ENCODE measurements around the gene BANP.
"Not testable (repeated sequence)": the region's sequence is repeated elsewhere in the genome, so short reads cannot be mapped to it uniquely, and the experiment has no call there.

The BANP gene

DNA sequence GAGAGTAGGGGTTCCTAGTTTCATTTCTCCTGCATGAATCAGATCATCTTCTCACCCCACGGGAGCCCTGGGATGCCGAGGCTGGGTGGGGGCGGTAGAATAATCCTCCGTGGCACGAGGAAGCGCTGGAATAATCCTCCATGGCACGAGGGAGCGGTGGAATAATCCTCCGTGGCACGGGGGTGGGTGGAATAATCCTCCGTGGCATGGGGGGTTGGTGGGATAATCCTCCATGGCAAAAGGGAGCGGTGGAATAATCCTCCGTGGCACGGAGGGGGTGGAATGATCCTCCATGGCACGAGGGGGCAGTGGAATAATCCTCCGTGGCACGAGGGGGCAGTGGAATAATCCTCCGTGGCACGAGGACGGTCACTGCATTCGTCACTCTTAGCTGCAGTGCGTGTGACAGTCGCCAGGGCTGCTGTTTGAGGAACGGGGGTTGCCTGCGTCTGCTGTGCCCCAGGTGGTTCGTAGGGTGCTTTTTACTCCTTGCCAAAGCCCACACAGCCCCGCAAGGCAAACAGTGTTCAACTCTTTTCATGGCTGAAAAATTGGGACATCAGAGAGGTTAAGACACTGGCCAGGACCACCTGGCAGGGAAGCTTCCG is 152.5 kb downstream of the BANP start:
- DNase-seq (ENCODE audit: low read depth in 2 of 2), result no peak

DNA sequence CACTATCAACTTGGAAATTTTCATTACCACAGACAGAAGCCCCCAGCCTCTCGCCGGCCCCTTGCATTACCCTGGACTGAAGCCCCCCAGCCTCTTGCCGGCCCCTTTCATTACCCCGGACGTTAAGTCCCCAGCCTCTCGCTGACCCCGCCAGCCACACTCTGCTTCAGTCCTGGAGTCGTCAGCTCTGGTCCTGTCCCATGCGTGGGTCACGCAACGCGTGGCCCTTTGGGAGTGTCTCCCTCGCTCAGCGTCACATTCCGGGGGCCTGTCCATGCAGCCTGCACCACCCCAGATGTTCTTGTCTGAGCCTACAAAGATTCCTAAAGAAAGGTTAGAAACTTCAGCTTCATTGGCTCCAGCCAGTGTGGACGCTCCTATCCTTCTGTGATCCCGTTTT is 153.1 kb downstream of the BANP start:
- not testable (repeated sequence) for DNase-seq (ENCODE audit: low read depth in 2 of 2)

DNA sequence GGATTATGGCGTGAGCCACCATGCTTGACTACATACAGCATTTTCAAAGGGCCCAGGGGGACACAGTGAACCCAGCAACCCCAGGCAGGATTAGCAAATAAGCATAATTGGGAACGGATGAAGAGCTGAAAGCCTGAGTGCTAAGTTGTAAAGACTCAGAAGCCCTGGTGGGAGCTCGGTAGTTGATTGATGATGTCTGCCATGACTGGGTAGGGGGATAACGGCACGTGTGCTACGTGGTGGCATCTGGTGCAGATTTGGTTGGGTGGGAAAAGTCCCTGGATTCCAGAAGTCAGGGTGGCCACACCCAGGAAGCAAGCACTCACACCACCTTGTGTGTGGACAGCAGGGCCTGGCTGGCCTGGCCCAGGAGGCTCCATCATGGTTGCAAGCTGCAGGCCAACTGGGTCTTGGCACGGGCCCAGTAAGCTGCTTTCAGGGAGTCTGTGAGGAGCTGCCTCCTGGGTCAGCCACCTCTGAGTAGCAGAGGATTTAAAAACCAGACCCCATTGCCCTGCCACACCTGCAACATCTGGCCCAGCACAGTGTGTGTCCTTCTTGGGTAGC is 154.4 kb downstream of the BANP start:
- DNase-seq (ENCODE audit: low read depth in 2 of 2), result not testable (repeated sequence)

DNA sequence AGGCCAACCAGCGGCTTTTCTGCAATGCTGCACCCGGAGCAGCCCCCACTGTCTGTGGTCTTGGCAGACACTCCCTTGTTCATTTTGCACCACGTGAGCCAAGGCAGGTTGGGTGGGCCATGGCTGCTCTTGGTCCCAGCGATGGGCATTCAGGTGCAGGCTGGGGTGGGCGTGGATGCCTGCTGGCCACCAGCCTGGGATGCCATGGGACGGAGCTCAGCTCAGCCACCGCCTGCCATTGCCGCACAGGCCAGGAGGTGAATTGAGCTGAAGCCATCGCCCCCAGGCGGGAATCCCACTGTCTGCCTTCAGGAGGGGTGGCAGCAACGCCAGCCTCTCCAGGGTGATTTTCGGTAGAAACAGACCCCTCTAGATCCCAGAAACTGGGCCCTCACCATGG is 155.3 kb downstream of the BANP start:
- not testable (repeated sequence) for DNase-seq (ENCODE audit: low read depth in 2 of 2)

DNA sequence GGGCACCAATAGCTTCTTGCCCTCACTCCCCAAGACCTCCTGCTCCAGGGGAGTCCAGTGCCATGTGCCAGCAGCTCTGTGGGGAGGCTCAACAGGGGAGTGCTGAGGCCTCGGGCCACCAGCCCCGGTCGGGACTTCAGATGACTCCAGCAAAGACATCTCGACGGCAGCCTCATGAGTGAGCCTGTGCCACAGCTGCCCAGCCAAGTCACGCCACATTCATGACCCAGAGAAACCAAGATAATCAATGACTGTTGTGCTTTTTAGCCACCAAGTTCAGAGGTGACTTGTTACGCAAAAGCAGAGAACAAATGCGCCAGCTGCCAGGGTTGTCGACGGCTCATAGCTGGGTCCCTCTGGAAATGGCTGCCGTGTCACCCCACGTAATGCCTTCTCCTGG is 157.5 kb downstream of the BANP start:
- no peak for DNase-seq (ENCODE audit: low read depth in 2 of 2)

DNA sequence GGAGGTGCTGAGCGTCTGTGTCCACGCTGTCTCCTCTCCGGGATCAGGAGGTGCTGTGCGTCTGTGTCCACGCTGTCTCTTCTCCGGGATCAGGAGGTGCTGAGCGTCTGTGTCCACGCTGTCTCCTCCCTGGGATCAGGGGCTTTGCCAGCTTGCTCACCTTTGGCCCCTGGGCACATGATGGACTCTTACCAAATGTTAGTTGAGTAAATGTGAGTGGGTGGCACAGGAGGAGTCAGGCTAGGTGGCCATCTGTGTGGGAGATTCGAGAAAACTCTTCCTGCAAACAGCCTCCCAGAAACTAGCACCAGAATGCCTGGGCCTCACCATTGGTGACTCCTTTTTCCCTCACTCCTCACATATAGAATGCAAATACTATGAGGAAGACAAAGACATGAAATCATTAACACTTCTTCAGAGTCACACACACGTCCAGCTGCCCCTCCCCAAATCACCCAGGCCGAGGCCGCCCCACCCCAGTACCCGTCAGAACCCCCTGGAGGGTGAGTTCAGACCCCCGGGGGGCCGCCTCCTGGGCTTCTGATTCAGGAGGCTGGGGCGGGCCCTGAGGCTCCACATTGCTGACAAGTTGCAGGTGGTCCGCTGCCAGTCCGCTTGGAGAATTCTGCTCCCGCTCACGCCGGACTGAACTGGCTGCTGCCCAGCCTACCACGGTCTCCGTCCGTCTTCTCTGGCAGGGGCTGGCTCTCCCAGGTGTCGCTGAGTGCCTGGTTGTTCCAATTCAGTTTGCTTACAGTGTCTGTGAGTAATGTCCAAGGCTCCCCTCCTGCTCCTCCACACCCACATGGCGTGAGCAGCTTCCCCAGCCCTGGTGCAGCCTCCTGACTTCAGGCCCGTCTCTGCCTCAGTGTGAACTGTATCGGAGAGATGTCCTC is 158.7 kb downstream of the BANP start:
- not testable (repeated sequence) for DNase-seq (ENCODE audit: low read depth in 2 of 2)

DNA sequence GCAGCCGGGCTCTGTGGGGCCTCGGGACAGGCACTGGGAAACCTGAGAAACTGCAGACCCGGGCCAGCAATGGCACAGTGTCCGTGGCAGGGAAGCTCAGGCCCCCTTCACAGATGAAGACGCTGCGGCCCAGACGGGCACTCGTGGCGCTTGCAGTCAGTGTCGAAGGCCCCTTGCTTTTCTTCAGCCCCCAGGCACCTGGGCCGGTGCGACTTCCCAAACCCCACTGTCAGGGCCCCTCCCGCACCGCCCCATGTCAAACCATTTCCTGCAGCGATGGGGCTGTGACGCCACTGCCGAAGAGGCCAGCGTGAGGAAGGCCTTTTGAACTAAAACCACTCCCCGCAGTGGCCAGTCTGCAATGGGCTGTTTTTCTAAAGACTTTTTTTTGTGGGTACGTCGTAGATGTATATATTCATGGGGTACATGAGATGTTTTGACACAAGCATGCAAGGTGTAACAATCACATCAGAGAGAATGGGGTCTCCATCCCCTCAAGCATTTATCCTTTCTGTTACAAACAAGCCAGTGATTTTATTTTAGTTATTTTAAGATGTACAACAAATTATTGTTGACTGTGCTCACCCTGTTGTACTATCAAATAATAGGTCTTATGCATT is 159.8 kb downstream of the BANP start:
- DNase-seq (ENCODE audit: low read depth in 2 of 2), result not testable (repeated sequence)

DNA sequence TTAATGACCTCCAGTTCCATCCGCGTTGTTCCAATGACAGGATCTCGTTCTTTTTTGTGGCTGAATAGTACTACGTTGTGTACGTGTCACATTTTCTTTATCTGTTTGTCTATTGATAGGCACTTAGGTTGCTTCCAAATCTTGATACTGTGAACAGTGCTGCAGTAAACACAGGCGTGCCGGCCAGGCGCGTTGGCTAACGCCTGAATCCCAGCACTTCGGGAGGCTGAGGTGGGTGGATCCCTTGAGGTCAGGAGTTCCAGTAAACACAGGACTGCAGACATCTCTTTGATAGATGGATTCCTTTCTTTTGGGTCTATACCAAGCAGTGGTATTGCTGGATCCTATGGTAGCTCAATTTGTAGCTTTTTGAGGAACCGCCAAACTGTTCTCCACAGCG is 160.7 kb downstream of the BANP start:
- DNase-seq (ENCODE audit: low read depth in 2 of 2), result not testable (repeated sequence)

DNA sequence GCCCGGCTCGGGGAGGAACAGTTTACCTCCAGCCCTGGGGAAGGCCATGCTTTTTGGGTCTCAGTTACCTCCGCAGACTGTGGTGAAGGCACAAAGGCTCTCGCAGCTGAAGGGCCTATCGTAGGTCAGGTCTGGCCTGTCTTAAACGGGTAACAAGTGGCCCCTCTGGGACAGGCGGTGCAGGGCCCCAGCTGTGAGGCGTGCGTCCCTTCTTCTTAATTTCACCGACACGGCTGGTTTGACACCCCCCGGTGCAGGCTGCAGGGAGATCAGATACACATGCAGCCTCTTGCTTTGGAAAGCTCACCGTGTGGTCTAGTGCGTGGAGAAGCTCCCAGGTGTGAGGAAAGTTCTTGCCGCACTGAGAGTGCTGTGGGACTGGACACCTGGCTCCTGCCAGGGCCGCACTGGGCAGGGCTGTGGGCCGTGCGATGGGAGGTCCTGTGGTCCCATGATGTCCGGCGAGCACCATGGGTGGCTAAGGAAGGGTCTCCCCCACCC is 162.4 kb downstream of the BANP start:
- no peak for DNase-seq (ENCODE audit: low read depth in 2 of 2)

DNA sequence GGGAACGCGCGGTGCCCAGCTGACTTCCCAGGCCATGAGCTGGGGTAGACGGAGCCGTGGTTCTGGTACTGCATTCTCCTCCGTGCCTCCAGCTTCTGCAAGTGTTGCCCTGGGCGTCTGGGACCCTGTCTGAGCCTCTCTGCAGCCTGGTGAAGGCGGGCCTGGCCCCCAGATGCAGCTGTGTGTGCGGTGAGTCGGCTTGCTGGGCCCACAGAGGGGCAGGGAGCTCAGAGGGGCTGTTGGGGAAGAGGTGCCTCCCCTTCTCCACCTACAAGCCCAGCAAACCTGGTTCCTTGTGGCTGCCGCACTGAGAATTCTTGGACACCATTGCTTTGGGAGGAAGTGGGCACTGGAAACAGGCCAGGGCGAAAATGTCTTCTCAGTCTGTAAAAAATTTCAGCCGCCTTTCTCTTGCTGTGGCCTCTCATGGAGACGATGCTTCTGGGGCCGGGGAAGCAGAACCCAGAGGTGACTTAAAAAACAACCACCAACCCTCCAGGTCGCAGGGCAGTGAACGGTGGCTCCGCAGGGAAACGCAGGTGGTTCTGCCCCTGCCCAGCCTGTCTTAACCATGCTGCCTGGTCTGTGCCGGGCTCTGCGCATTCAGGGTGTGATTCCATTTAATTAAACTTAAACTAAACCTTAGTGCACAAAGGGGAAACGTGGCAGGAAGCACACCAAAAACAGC is 163.5 kb downstream of the BANP start:
- not testable (repeated sequence) for DNase-seq (ENCODE audit: low read depth in 2 of 2)

DNA sequence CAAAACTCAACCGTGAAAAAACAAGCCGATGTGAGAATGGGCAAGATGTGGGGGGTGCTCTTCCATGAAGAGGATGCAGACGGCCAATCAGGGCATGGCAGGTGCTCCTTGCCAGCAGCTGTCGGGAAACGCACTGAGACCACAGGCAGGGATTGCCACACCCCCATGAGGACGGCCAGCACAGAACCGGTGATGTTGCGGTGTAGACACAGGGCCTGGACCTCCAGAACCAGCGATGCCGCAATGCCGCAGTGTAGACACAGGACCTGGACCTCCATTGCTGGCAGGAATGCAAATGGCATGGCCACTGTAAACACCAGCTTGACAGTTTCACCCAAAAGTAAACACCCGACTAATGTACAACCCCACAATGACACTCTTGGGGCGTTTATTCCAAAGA is 164.9 kb downstream of the BANP start:
- DNase-seq (ENCODE audit: low read depth in 2 of 2), result no peak

DNA sequence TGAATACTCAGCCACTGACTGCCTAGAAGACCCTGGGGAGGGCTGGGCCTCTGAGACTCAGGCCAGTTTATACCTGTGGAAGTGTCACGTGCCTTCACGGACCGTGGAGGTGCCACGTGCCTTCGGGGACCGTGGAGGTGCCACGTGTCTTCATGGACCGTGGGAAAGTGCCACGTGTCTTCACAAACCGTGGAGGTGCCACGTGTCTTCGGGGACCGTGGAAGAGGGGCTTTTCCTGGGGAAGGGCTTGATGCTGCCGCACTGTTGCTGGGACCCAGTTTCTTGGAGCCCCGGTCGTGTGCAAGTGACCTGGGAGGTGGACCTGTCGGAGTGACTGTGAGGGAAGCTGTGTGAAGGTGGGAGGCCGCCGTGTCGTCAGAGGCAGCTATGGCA is 166.2 kb downstream of the BANP start:
- no peak for DNase-seq (ENCODE audit: low read depth in 2 of 2)

DNA sequence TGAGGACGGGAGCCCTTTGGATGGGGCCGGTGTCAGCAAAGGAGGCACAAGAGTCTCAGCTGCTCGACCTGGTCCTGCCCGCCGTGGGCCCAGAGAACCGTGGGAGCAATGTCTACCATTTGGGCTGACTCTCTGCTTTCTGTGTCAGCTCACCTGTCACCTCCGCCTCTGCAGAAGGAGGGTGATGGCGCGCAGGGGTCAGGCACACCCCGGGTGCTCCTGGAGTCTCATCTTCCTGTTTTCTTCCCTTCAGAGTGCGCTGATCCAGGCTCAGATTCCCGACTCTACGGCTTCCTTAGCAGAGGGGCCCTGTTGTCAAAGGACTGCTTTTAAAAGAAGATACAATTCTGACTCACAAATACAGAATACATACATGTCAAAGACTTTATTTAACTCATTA is 167.1 kb downstream of the BANP start:
- DNase-seq (ENCODE audit: low read depth in 2 of 2), result no peak

DNA sequence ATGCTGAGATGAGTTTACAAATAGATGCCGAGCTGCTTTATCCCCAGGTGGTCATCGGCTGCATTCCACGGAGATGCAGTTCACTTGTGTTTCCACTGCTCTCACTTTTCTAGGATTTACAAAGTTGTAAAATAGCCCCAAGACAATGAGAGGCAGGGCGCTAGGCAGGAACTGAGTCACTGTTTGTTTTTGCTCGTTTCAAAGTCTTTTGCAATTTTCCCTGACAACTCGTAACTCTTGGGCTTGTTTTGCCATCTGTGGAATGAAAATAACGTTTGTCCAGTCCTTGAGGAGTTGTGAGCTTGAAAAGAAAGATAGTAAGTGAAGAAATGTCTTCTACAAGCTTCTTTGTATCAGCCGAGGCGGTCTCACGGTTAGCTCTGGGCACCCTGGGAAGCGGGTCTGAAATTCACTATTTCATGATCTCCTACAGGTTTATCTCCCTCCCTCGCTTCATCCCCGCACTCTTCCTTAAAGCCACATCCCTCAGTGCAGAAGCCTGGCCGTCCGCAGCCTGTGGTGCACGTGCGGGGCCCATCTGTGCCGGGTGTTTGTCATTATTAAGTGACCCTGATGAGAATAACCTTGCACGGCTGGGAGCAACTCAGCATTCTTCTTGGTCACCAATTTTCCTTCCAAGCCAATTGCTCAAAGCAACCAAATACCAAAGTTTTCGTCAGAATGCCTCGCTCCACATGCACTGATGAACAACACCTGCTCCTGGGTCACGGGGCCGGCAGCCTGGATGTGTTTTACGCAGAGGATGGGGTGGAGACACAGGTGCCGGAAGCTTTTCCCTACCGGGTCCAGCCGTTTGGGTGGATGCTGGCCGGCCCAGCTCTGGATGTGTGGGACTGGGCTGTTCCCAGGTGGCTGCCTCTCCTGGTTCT is 167.9 kb downstream of the BANP start:
- not testable (repeated sequence) for DNase-seq (ENCODE audit: low read depth in 2 of 2)

DNA sequence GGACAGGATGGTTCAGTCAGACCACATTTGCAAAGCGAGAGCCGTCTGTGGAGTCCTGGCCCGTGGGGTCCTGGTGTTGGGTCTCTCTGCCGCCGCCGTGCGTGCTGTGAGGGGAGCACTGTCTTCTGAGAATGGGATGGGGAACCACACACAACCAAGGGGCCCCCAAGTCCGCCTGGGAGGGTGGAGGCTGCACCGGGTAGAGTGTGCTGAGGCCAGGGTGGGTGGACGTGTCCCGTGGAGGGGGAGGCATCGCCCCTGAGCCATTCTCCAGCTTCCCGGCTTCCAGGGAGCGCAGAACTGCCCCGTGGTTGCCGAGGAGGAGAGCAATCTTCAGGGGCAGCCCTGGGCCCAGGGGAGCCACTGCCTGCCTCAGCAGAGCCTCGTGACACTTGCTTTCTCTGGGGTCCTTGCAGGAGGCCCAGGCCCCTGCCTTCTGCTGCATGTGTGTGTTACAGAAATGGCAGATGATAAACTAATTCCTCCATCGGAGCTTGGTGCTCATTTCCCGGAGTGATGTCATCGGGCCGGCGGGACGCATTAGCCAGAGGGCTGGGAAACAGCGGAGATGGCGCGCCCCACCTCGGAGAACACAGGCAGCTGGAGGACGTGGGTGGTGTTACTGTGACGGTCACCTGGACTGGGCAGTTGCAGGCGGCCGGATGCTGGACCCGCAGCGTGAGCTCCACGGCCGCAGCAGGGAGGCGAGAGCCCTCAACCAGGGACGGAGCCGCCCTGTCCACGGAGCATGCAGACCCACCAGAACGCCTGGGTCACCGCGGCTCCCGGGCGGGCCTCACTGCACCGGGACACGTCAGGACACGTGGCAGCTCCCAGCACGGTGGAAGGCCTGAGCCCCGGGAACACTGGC is 168.9 kb downstream of the BANP start:
- not testable (repeated sequence) for DNase-seq (ENCODE audit: low read depth in 2 of 2)

DNA sequence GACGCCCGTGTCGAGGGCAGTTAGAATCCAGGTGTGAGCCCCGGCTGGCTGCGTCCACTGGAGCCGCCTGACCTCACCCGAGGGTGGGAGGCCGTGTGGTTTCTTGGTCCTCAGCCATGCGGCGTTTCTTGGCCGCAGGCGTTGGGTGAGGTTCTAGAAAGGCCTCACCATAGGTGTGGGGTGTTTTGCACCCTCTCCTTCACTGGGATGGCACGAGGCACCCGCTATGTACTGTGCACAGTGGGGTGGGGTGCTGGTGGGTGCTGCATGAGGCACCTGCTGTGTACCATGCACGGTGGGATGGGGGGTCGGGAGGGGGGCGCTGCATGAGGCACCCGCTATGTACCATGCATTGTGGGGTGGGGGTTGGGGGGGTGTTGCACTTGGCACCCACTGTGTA is 169.6 kb downstream of the BANP start:
- DNase-seq (ENCODE audit: low read depth in 2 of 2), result no peak

DNA sequence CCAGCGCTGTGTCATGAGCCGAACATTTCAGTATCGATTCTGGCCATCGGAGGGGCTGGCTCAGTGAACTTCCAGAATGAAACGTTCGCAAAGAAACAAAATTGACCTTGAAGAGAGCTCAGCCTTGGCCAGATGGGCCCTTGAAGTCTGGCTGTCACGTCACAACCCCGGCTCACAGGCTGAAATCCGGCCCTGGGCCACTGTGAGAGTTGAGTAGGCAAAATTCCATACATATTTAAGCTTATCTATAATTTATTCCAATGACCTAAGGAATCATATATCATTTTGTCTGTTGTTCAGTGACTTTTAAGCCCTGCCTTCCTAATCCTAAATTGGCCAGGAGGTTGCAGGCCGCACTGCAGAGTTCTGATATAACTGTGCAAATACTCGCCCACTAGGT is 170.2 kb downstream of the BANP start:
- not testable (repeated sequence) for DNase-seq (ENCODE audit: low read depth in 2 of 2)

DNA sequence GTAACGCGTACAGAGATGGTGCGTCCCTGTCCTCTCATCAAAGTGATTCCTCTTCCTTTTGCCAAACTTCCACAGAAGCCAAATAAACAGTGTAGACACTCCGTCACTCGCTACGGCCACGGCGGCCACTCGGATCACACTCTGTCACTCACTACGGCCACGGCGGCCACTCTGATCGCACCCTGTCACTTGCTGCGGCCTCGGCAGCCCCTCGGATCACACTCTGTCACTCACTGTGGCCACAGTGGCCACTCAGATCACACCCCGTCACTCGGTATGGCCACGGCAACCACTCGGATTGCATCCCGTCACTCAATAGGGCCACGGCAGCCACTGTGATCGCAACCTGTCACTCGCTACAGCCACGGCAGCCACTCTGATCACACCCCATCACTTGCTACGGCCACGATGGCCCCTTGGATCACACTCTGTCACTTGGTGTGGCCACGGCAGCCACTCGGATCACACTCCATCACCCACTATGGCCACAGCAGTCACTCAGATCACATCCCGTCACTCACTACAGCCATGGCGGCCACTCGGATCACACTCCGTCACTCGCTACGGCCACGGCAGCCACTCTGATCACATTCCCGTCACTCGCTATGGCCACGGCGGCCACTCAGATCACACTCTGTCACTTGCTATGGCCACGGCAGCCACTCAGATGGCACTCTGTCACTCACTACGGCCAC is 170.8 kb downstream of the BANP start:
- DNase-seq (ENCODE audit: low read depth in 2 of 2), result no peak

Data from stimulated activated CD4-positive, alpha-beta T cell treated with anti-CD3 and anti-CD28 coated beads, Interleukin-12 subunit alpha, Interleukin-12 subunit beta, amount 100 ng/mL, for 24 hours (primary cell).